ENCODE results near the gene AGER.

AGER gene

GRCh38 chr6:32133786-32134185 is 50.3 kb downstream of the AGER start:
- no peak for TF ChIP-seq CTCF (IDR thresholded peaks at IDR 0.05; ENCODE audit: low read depth, low read length)
- H3K4me3 ChIP-seq (replicated peaks in 1 of 2; ENCODE audit: low read depth in 2 of 2, low read length in 2 of 2), result no peak overlapping the region
- peak; percentile 37 to 43 for DNase-seq (ENCODE audit: low read depth in 2 of 2)

- no peak for TF ChIP-seq CTCF (IDR thresholded peaks at IDR 0.05; ENCODE audit: low read depth, low read length)
- DNase-seq (ENCODE audit: low read depth in 2 of 2), result no peak
- no peak overlapping the region for H3K4me3 ChIP-seq (replicated peaks in 1 of 2; ENCODE audit: low read depth in 2 of 2, low read length in 2 of 2)
These were observed 51.9 kb downstream of the AGER start for GRCh38 chr6:32132110-32132509.

GRCh38 chr6:32131439-32131948 is 52.6 kb downstream of the AGER start:
- DNase-seq (ENCODE audit: low read depth in 2 of 2), result no peak
- H3K4me3 ChIP-seq (replicated peaks in 1 of 2; ENCODE audit: low read depth in 2 of 2, low read length in 2 of 2), result no peak overlapping the region
- TF ChIP-seq CTCF (IDR thresholded peaks at IDR 0.05; ENCODE audit: low read depth, low read length), result no peak
